Measurements from ENCODE around the gene CHRNG. TPM values are rescaled to one million over a fixed set of nuclear protein-coding genes. Genes with fewer than 3 reads are reported as not detected.

The CHRNG gene
- total RNA-seq, 1 donor from 2014 or later, result not detected

GRCh38 chr2:232576995-232577394, 37.5 kb downstream of the CHRNG start:
- H3K4me3 ChIP-seq (ENCODE audit: insufficient read depth, low read depth, low read length), result no peak overlapping the region
- no peaks in the 10 kb centered on the region for H3K79me2 ChIP-seq (ENCODE audit: insufficient read depth, low read length)
- DNase-seq (ENCODE audit: low read depth) (peak; percentile 57), FAIRE-seq (peak; percentile 26)
- no peaks in the 10 kb centered on the region for H3K9me3 Mint-ChIP-seq (ENCODE audit: unreplicated experiment)
- peak overlapping the region; percentile 22 for H3K27ac ChIP-seq (ENCODE audit: low read depth, low read length)
- no peaks in the 10 kb centered on the region for H3K9me3 ChIP-seq (ENCODE audit: insufficient read depth, low read depth, low read length)
- no peak overlapping the region for H2AFZ ChIP-seq (ENCODE audit: low read depth, low read length)
- no peaks in the 10 kb centered on the region for H3K27me3 ChIP-seq (ENCODE audit: insufficient read depth, low read length)
- H3K4me1 Mint-ChIP-seq (ENCODE audit: low read depth, unreplicated experiment), result peaks cover 29% of the 10 kb centered on the region
- H4K20me1 ChIP-seq (ENCODE audit: insufficient read depth, low read length), result no peaks in the 10 kb centered on the region
- peak overlapping the region; percentile 37 for H3K4me3 Mint-ChIP-seq (ENCODE audit: unreplicated experiment)
- H3K27ac Mint-ChIP-seq (ENCODE audit: unreplicated experiment), result peak overlapping the region; percentile 95
- peaks cover 17% of the 10 kb centered on the region for H3K36me3 Mint-ChIP-seq (ENCODE audit: low read depth, unreplicated experiment)
- H3K4me1 ChIP-seq (ENCODE audit: insufficient read depth, low read length), result peaks cover 14% of the 10 kb centered on the region
- H3K36me3 ChIP-seq (ENCODE audit: insufficient read depth, low read length), result peaks cover 7% of the 10 kb centered on the region
- H3K9ac ChIP-seq (ENCODE audit: low read length), result peak overlapping the region; percentile 7
- peak overlapping the region; percentile 51 for H3K4me2 ChIP-seq (ENCODE audit: low read length)
- TF ChIP-seq, protein P1, sequence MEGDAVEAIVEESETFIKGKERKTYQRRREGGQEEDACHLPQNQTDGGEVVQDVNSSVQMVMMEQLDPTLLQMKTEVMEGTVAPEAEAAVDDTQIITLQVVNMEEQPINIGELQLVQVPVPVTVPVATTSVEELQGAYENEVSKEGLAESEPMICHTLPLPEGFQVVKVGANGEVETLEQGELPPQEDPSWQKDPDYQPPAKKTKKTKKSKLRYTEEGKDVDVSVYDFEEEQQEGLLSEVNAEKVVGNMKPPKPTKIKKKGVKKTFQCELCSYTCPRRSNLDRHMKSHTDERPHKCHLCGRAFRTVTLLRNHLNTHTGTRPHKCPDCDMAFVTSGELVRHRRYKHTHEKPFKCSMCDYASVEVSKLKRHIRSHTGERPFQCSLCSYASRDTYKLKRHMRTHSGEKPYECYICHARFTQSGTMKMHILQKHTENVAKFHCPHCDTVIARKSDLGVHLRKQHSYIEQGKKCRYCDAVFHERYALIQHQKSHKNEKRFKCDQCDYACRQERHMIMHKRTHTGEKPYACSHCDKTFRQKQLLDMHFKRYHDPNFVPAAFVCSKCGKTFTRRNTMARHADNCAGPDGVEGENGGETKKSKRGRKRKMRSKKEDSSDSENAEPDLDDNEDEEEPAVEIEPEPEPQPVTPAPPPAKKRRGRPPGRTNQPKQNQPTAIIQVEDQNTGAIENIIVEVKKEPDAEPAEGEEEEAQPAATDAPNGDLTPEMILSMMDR (IDR thresholded peaks at IDR 0.05; ENCODE audit: insufficient read depth, low read depth, low read length), result no peak
- no peak for TF ChIP-seq EZH2 (IDR thresholded peaks at IDR 0.05; ENCODE audit: insufficient read depth, low read length)
- H3K27me3 Mint-ChIP-seq (ENCODE audit: low read depth, unreplicated experiment), result no peaks in the 10 kb centered on the region

GRCh38 chr2:232577841-232578240, 38.3 kb downstream of the CHRNG start:
- no peak overlapping the region for H2AFZ ChIP-seq (ENCODE audit: low read depth, low read length)
- H3K9me3 ChIP-seq (ENCODE audit: insufficient read depth, low read depth, low read length), result no peaks in the 10 kb centered on the region
- peaks cover 6% of the 10 kb centered on the region for H3K36me3 ChIP-seq (ENCODE audit: insufficient read depth, low read length)
- peak overlapping the region; percentile 22 for H3K27ac ChIP-seq (ENCODE audit: low read depth, low read length)
- H3K4me1 ChIP-seq (ENCODE audit: insufficient read depth, low read length), result peaks cover 14% of the 10 kb centered on the region
- H3K79me2 ChIP-seq (ENCODE audit: insufficient read depth, low read length), result no peaks in the 10 kb centered on the region
- Mint-ChIP-seq H3K36me3 (ENCODE audit: low read depth, unreplicated experiment) (peaks cover 20% of the 10 kb centered on the region), H3K9me3 (ENCODE audit: unreplicated experiment) (no peaks in the 10 kb centered on the region), H3K4me1 (ENCODE audit: low read depth, unreplicated experiment) (peaks cover 29% of the 10 kb centered on the region), H3K27me3 (ENCODE audit: low read depth, unreplicated experiment) (no peaks in the 10 kb centered on the region), H3K27ac (ENCODE audit: unreplicated experiment) (peak overlapping the region; percentile 50), H3K4me3 (ENCODE audit: unreplicated experiment) (no peak overlapping the region)
- DNase-seq (ENCODE audit: low read depth) (no peak), FAIRE-seq (no peak)
- no peak overlapping the region for H3K4me3 ChIP-seq (ENCODE audit: insufficient read depth, low read depth, low read length)
- no peaks in the 10 kb centered on the region for H3K27me3 ChIP-seq (ENCODE audit: insufficient read depth, low read length)
- H4K20me1 ChIP-seq (ENCODE audit: insufficient read depth, low read length), result no peaks in the 10 kb centered on the region
- no peak overlapping the region for H3K4me2 ChIP-seq (ENCODE audit: low read length)
- H3K9ac ChIP-seq (ENCODE audit: low read length), result no peak overlapping the region
- TF ChIP-seq, protein P1 (IDR thresholded peaks at IDR 0.05; ENCODE audit: insufficient read depth, low read depth, low read length), result no peak
- TF ChIP-seq EZH2 (IDR thresholded peaks at IDR 0.05; ENCODE audit: insufficient read depth, low read length), result no peak

- H3K9me3 Mint-ChIP-seq (ENCODE audit: unreplicated experiment), result no peaks in the 10 kb centered on the region
- Histone ChIP-seq H4K20me1 (ENCODE audit: insufficient read depth, low read length) (no peaks in the 10 kb centered on the region), H3K4me2 (ENCODE audit: low read length) (no peak overlapping the region), H3K36me3 (ENCODE audit: insufficient read depth, low read length) (peaks cover 6% of the 10 kb centered on the region), H3K27ac (ENCODE audit: low read depth, low read length) (no peak overlapping the region), H3K9me3 (ENCODE audit: insufficient read depth, low read depth, low read length) (no peaks in the 10 kb centered on the region), H3K9ac (ENCODE audit: low read length) (no peak overlapping the region), H3K27me3 (ENCODE audit: insufficient read depth, low read length) (no peaks in the 10 kb centered on the region), H2AFZ (ENCODE audit: low read depth, low read length) (no peak overlapping the region), H3K4me1 (ENCODE audit: insufficient read depth, low read length) (peaks cover 14% of the 10 kb centered on the region), H3K79me2 (ENCODE audit: insufficient read depth, low read length) (no peaks in the 10 kb centered on the region), H3K4me3 (ENCODE audit: insufficient read depth, low read depth, low read length) (no peak overlapping the region)
- H3K36me3 Mint-ChIP-seq (ENCODE audit: low read depth, unreplicated experiment), result peaks cover 20% of the 10 kb centered on the region
- no peak for DNase-seq (ENCODE audit: low read depth)
- no peak for FAIRE-seq
- no peak overlapping the region for H3K4me3 Mint-ChIP-seq (ENCODE audit: unreplicated experiment)
- no peak overlapping the region for H3K27ac Mint-ChIP-seq (ENCODE audit: unreplicated experiment)
- TF ChIP-seq, protein P1 (IDR thresholded peaks at IDR 0.05; ENCODE audit: insufficient read depth, low read depth, low read length), result no peak
- TF ChIP-seq EZH2 (IDR thresholded peaks at IDR 0.05; ENCODE audit: insufficient read depth, low read length), result no peak
- H3K27me3 Mint-ChIP-seq (ENCODE audit: low read depth, unreplicated experiment), result no peaks in the 10 kb centered on the region
- H3K4me1 Mint-ChIP-seq (ENCODE audit: low read depth, unreplicated experiment), result peaks cover 29% of the 10 kb centered on the region
Measured at GRCh38 chr2:232578626-232579025, 39.1 kb downstream of the CHRNG start.
